OCI-LY7 (cell line): ENCODE measurements around the gene FBXO44.

Source experiments
- EZH2phosphoT487 ChIP-seq: fragments of 200-600 bp; sonication (generic); IDR thresholded peaks from 2 replicates; pipeline ENCODE4 v1.6.1; 2018; ENCODE audit warnings: low read depth, borderline replicate concordance, mild to moderate bottlenecking, mixed run types, antibody characterized with exemption, low read length, moderate library complexity, mixed read lengths
- TF ChIP-seq, protein P1 (sequence below): fragments of 200-600 bp; sonication (generic); conservative IDR thresholded peaks from 2 replicates; pipeline ENCODE4 v1.5.1; 2014; ENCODE audit warnings: mild to moderate bottlenecking, antibody characterized with exemption, low read length, moderate library complexity, mixed read lengths

DNA sequence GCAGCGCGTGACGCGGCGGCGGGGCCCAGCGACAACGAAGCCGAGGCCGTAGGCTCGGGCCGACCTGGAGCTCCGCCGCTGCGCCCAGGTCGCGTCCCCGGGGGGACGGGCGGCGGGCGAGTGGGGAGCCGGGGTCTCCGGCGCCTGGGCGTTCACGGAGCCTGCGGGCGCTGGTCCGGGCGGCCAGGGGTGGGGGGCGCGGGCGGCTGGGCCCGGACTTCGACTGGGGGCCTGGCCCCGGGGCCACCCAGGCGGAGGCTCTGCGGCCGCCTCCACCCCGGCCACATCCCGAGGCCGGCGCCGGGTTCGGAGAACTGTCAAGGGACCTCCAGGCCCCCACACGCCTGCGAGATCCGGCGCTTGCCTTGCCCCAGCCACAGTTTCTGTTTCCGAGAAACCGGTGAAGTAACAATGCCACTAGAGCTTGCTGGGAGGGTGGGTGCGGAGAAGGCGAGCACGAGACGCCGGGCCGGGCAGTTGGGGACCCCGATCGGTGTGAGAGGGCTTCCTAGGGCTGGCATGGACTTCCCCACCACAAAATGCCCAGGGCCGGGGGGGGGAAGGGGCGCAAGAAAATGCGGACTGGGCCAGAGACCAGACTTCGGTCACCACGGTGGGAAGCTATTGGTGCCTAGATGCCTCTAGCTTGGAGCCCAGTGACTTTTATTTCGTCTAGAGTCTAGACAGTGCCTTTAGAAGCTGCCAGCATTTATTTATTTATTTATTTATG is 9.8 kb downstream of the FBXO44 start:
- TF ChIP-seq, protein P1, sequence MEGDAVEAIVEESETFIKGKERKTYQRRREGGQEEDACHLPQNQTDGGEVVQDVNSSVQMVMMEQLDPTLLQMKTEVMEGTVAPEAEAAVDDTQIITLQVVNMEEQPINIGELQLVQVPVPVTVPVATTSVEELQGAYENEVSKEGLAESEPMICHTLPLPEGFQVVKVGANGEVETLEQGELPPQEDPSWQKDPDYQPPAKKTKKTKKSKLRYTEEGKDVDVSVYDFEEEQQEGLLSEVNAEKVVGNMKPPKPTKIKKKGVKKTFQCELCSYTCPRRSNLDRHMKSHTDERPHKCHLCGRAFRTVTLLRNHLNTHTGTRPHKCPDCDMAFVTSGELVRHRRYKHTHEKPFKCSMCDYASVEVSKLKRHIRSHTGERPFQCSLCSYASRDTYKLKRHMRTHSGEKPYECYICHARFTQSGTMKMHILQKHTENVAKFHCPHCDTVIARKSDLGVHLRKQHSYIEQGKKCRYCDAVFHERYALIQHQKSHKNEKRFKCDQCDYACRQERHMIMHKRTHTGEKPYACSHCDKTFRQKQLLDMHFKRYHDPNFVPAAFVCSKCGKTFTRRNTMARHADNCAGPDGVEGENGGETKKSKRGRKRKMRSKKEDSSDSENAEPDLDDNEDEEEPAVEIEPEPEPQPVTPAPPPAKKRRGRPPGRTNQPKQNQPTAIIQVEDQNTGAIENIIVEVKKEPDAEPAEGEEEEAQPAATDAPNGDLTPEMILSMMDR, result no peak
- TF ChIP-seq EZH2phosphoT487, result no peak
